HepG2 (cell line): ENCODE data around the gene ABRACL. TPM values are rescaled to one million over a fixed set of nuclear protein-coding genes. Genes with fewer than 3 reads are reported as not detected.

Experiments used
- ATAC-seq: fragments of 200-7000 bp; cut with Tn5 transposase; 3 replicates; pipeline ENCODE4 v1.9.1; 2020; ENCODE audit warnings: mild to moderate bottlenecking, moderate library complexity
- BruUV-seq: library from RNA; stranded (reverse); fragments of 400-500 nt; replicated peaks from 2 replicates; lab custom pipeline; 2021; lab: Mats Ljungman, UMichigan
- CTCF ChIA-PET: fragments of 300-600 bp; formaldehyde crosslinking; extraction: SDS; loops from one replicate; lab custom pipeline; 2021; ENCODE audit warnings: low total read pairs, inconsistent platforms, low intra/inter-chr PET ratio; lab: Yijun Ruan, JAX
- POLR2A ChIA-PET: fragments of 350-600 bp; sonication (Branson Sonifier 250); formaldehyde crosslinking; loops from one replicate; lab custom pipeline; 2020; ENCODE audit warnings: antibody characterized with exemption, inconsistent platforms; lab: Yijun Ruan, JAX
- DNase-seq: peaks from one replicate; pipeline ENCODE4 v3.0.0-alpha.2; 2015; ENCODE audit warnings: low spot score
- FAIRE-seq: peaks from 3 replicates; lab custom pipeline; 2011; peaks lifted over from hg19 to GRCh38; lab: Jason Lieb, UNC
- H2AFZ ChIP-seq: one replicate; pipeline ENCODE4 v1.6.1; 2011; ENCODE audit warnings: low read length, inconsistent platforms
- H3K27ac ChIP-seq: fragments of 300-600 bp; 3 replicates; pipeline ENCODE4 v1.8.0; 2011; ENCODE audit warnings: mixed run types, mild to moderate bottlenecking, mixed read lengths, low read length, inconsistent platforms; ENCODE audit not compliant: insufficient read depth; ENCODE audit errors: extremely low read length
- H3K27me3 ChIP-seq, 2 experiments: fragments of 200-600 bp in 1 of 2; 2 replicates in 1 of 2; 3 replicates in 1 of 2; pipeline versions ENCODE4 v1.6.0 to v1.8.0; 2011; ENCODE audit warnings: low read length in 2 of 2, mild to moderate bottlenecking in 2 of 2, moderate library complexity in 2 of 2, inconsistent platforms in 1 of 2; ENCODE audit not compliant: insufficient read depth in 2 of 2, control insufficient read depth in 1 of 2
- H3K36me3 ChIP-seq, 2 experiments: fragments of 200-600 bp in 1 of 2; replicated peaks in 1 of 2; 2 replicates in 1 of 2; 3 replicates in 1 of 2; pipeline versions ENCODE4 v1.5.1 to v1.8.0; 2011; ENCODE audit warnings: low read length in 2 of 2, inconsistent platforms in 1 of 2; ENCODE audit not compliant: insufficient read depth in 2 of 2, control insufficient read depth in 1 of 2
- H3K4me1 ChIP-seq: 2 replicates; pipeline ENCODE4 v1.5.1; 2012; ENCODE audit warnings: low read length, inconsistent platforms; ENCODE audit not compliant: insufficient read depth
- H3K4me2 ChIP-seq: 2 replicates; pipeline ENCODE4 v1.6.0; 2011; ENCODE audit warnings: low read depth, low read length, inconsistent platforms
- H3K4me3 ChIP-seq, 3 experiments: fragments of 200-600 bp in 1 of 3; sonication (generic), shearing (Covaris generic) in 1 of 3; replicated peaks in 1 of 3; 2 replicates each; pipeline ENCODE4 v1.5.1; 2011 to 2016; ENCODE audit warnings: low read length in 3 of 3, inconsistent platforms in 2 of 3, low read depth in 2 of 3, mild to moderate bottlenecking in 2 of 3, control low read depth in 1 of 3, mixed read lengths in 1 of 3; ENCODE audit not compliant: insufficient read depth in 1 of 3
- H3K79me2 ChIP-seq: one replicate; pipeline ENCODE4 v1.6.1; 2011; ENCODE audit warnings: low read length, inconsistent platforms; ENCODE audit not compliant: insufficient read depth
- H3K9ac ChIP-seq: 2 replicates; pipeline ENCODE4 v1.6.0; 2011; ENCODE audit warnings: mild to moderate bottlenecking, low read depth, low read length, inconsistent platforms; ENCODE audit not compliant: insufficient read depth
- H3K9me3 ChIP-seq: 2 replicates; pipeline ENCODE4 v1.5.1; 2012; ENCODE audit warnings: mild to moderate bottlenecking, low read length
- H4K20me1 ChIP-seq: 2 replicates; pipeline ENCODE4 v1.6.0; 2011; ENCODE audit warnings: inconsistent platforms, mild to moderate bottlenecking, low read length, moderate library complexity; ENCODE audit not compliant: insufficient read depth
- ATM ChIP-seq: fragments of 450-650 bp; IDR thresholded peaks from 2 replicates; pipeline ENCODE4 v1.7.1; 2017; ENCODE audit warnings: mild to moderate bottlenecking, borderline replicate concordance
- BORCS8-MEF2B ChIP-seq: sonication (generic); formaldehyde crosslinking; IDR thresholded peaks from 2 replicates; pipeline ENCODE4 v1.8.0; 2022; ENCODE audit warnings: mild to moderate bottlenecking, missing genetic modification reagents
- FOXA3 ChIP-seq: IDR thresholded peaks from 2 replicates; pipeline ENCODE4 v1.6.1; 2016; ENCODE audit warnings: missing genetic modification reagents, missing compliant biosample characterization
- JUN ChIP-seq: sonication (generic); formaldehyde crosslinking; IDR thresholded peaks from 2 replicates; pipeline ENCODE4 v1.4.0; 2020; ENCODE audit warnings: mild to moderate bottlenecking, missing genetic modification reagents
- JUNB ChIP-seq: sonication (generic); formaldehyde crosslinking; IDR thresholded peaks from 2 replicates; pipeline ENCODE4 v1.8.0; 2022; ENCODE audit warnings: missing genetic modification reagents, mild to moderate bottlenecking, borderline replicate concordance
- KDM3A ChIP-seq: IDR thresholded peaks from 2 replicates; pipeline ENCODE4 v1.6.1; 2018; ENCODE audit warnings: low read depth, missing compliant biosample characterization
- KDM4B ChIP-seq: sonication (generic); formaldehyde crosslinking; IDR thresholded peaks from 2 replicates; pipeline ENCODE4 v1.4.0; 2020; ENCODE audit warnings: missing genetic modification reagents
- KDM6A ChIP-seq: IDR thresholded peaks from 2 replicates; pipeline ENCODE4 v1.6.1; 2016; ENCODE audit warnings: low read depth
- MLLT10 ChIP-seq: sonication (generic); formaldehyde crosslinking; IDR thresholded peaks from 2 replicates; pipeline ENCODE4 v1.4.0; 2020; ENCODE audit warnings: missing genetic modification reagents
- MTA1 ChIP-seq: sonication (generic); formaldehyde crosslinking; IDR thresholded peaks from 2 replicates; pipeline ENCODE4 v1.4.0; 2020; ENCODE audit warnings: missing genetic modification reagents, mild to moderate bottlenecking, borderline replicate concordance
- PTBP1 ChIP-seq: fragments of 200-400 bp; formaldehyde crosslinking; IDR thresholded peaks from 2 replicates; pipeline ENCODE4 v1.6.1; 2018; ENCODE audit warnings: low read length, low read depth; ENCODE audit not compliant: poor library complexity, severe bottlenecking
- SIX4 ChIP-seq: sonication (generic); formaldehyde crosslinking; IDR thresholded peaks from 2 replicates; pipeline ENCODE4 v1.4.0; 2020; ENCODE audit warnings: missing genetic modification reagents
- SSRP1 ChIP-seq: IDR thresholded peaks from 2 replicates; pipeline ENCODE4 v1.6.1; 2016; ENCODE audit warnings: control low read depth
- ZNF496 ChIP-seq: sonication (generic); formaldehyde crosslinking; IDR thresholded peaks from 2 replicates; pipeline ENCODE4 v1.8.1; 2023; ENCODE audit warnings: mild to moderate bottlenecking, moderate library complexity, missing genetic modification reagents; ENCODE audit not compliant: insufficient replicate concordance
- ZNF563 ChIP-seq: sonication (generic); formaldehyde crosslinking; IDR thresholded peaks from 2 replicates; pipeline ENCODE4 v1.8.0; 2022; ENCODE audit warnings: mild to moderate bottlenecking, moderate library complexity, missing genetic modification reagents
- ZNF780A ChIP-seq: sonication (generic); formaldehyde crosslinking; IDR thresholded peaks from 2 replicates; pipeline ENCODE4 v1.8.0; 2022; ENCODE audit warnings: mild to moderate bottlenecking, missing genetic modification reagents, moderate library complexity
- ZNF816 ChIP-seq: sonication (generic); formaldehyde crosslinking; IDR thresholded peaks from 2 replicates; pipeline ENCODE4 v1.8.0; 2022; ENCODE audit warnings: missing genetic modification reagents, mild to moderate bottlenecking, borderline replicate concordance
- ZNF83 ChIP-seq: sonication (generic); formaldehyde crosslinking; IDR thresholded peaks from 2 replicates; pipeline ENCODE4 v1.4.0; 2020; ENCODE audit warnings: missing genetic modification reagents, mild to moderate bottlenecking, borderline replicate concordance
- ZSCAN29 ChIP-seq: sonication (generic); formaldehyde crosslinking; conservative IDR thresholded peaks from 2 replicates; pipeline ENCODE4 v1.4.0; 2020; ENCODE audit warnings: mild to moderate bottlenecking, missing genetic modification reagents
- WGBS: methylation state at CpG from one replicate; pipeline ENCODE4 v1.1.6; 2017; ENCODE audit warnings: low lambda C conversion rate; 5-methylcytosine and 5-hydroxymethylcytosine counted together
- in situ Hi-C: cut with HindIII; loops from 2 replicates; pipeline ENCODE4 v1.10.0; 2017; ENCODE audit warnings: low pct_unique_long_range_greater_than_20kb; ENCODE audit not compliant: extremely low pct_ligation_motif_present
- intact Hi-C: fragments of 100-400 bp; cut with micrococcal nuclease; formaldehyde crosslinking; loops from one replicate; pipeline ENCODE4 v1.10.0; 2022; ENCODE audit not compliant: unreplicated experiment
- polyA plus RNA-seq, 8 experiments: library from polyadenylated mRNA; depleted of rRNA in 3 of 8; stranded (reverse) in 7 of 8; unstranded in 1 of 8; fragments of >200 nt; fragmentation: Illumina TruSeq in 4 of 8; extraction: Trizol in 4 of 8; gene quantifications; 2 replicates each; pipeline versions ENCODE4 v1.2.1 to v1.2.3, GENCODE V29; 2011 to 2016; ENCODE audit warnings: low read depth in 4 of 8, missing spikeins in 1 of 8, mixed read lengths in 1 of 8; ENCODE audit not compliant: insufficient read depth in 1 of 8
- total RNA-seq, 5 experiments: library from RNA; depleted of rRNA; stranded (reverse); fragments of >200 nt; fragmentation: Illumina TruSeq; extraction: Trizol; gene quantifications; 2 replicates each; pipeline ENCODE4 v1.2.3, GENCODE V29; 2016; ENCODE audit warnings: low read depth in 1 of 5
- TF ChIP-seq, protein P1 (sequence below): sonication (generic); formaldehyde crosslinking; IDR thresholded peaks from 2 replicates; pipeline ENCODE4 v1.8.0; 2022; ENCODE audit warnings: missing genetic modification reagents, mild to moderate bottlenecking, moderate library complexity, borderline replicate concordance
- TF ChIP-seq, protein P2 (sequence below): sonication (generic); formaldehyde crosslinking; conservative IDR thresholded peaks from 2 replicates; pipeline ENCODE4 v1.4.0; 2020; ENCODE audit warnings: missing genetic modification reagents

ABRACL gene
- total and polyA plus RNA-seq, 2 of the 13 experiments (the other 11 are each of a cell fraction or from before 2014, with no cell fraction given) = 1.4 to 5.4 TPM

DNA sequence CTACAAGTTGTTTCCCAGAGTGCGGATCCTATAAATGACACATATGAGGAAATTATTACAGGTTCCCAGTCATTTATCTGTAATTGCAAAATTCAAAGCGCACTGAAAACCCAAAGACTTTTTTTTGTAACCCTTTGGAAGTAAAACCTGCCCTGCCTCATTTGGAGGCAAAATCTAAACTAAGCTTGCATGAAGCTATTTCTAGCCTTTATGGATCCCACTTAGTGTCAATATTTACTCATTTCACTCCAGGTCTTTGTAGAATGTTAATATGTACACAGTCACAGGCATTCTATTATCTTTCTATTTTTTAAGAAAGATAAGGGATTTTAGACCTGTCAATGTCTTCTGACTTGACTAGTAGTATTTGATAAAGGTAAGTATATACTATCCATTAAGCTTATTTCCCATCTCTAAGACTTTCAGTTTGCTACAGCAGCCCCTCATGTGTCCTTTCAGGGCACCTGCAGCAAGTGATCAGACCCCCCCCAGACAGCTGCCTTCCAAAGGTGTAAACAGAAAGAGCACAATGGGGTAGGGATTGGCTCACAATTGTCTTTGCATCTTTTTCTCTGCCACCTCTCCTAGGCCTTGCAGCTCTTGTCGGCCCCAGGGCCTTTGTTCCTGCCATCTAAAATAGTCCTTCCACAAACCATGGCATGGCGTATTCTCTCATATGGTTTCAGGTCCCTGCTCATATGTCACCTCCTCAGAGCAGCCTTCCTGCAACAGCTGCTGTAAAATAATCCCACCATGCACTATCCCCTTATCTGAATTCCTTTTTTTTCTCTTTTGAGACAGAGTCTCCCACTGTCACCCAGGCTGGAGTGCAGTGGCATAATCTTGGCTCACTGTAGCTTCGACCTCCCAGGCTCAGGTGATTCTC lies 39.2 kb upstream of the ABRACL start:
- Histone ChIP-seq H3K36me3 (no peaks in the 10 kb centered on the region), H3K4me3 (peak overlapping the region; percentile 78 to 98 (median 94); a peak in 5 of 6 replicates), H3K4me2 (peak overlapping the region; percentile 100), H3K27me3 (peaks cover 0 to 8% of the 10 kb centered on the region in 2 experiments; a peak in 2 of 5 replicates), H3K9me3 (no peaks in the 10 kb centered on the region), H3K27ac (peak overlapping the region; percentile 82), H2AFZ (no peak overlapping the region), H3K9ac (peak overlapping the region; percentile 93), H4K20me1 (peaks cover 9% of the 10 kb centered on the region), H3K4me1 (peaks cover 64% of the 10 kb centered on the region), H3K79me2 (peaks cover 31% of the 10 kb centered on the region)
- intact Hi-C loops (loop anchor here (5.0 kb wide), 2 partner anchors 42 to 118 kb away; no protein-coding TSS in a partner anchor), in situ Hi-C loops (loop anchor here (5.0 kb wide), 1 partner anchor 172 kb away; no protein-coding TSS in a partner anchor)
- DNase-seq (peak; percentile 54), ATAC-seq (peak; percentile 2; the same call in 1 of the 3 replicates), FAIRE-seq (no peak)
- ChIA-PET CTCF (interaction anchor here (2.0 kb wide), 1 partner anchor 173 kb away, joined by 16 read pairs; no protein-coding TSS in a partner anchor), POLR2A (interaction anchor here (0.8 to 2.1 kb wide), 2 partner anchors 175 to 385 kb away, joined by 3 to 11 read pairs; partner anchors contain the start of gene CITED2)
- BruUV-seq = no TSS peak
- 44% methylated on average over 5 of the region's 5 CpGs for WGBS
- TF ChIP-seq KDM4B (no peak), KDM3A (CRISPR knock-in tag) (no peak), ZNF816 (CRISPR knock-in tag) (no peak), ATM (no peak), JUN (no peak), ZNF563 (CRISPR knock-in tag) (no peak), SSRP1 (no peak), KDM6A (no peak), ZNF496 (CRISPR knock-in tag) (no peak), ZNF780A (no peak), ZNF83 (CRISPR knock-in tag) (0 out of 2 replicates have a peak, but pooled peaks have one; percentile 52), SIX4 (CRISPR knock-in tag) (no peak), MTA1 (CRISPR knock-in tag) (no peak), MLLT10 (CRISPR knock-in tag) (no peak), PTBP1 (no peak), ZSCAN29 (CRISPR knock-in tag) (no peak), BORCS8-MEF2B (CRISPR knock-in tag) (no peak), JUNB (CRISPR knock-in tag) (no peak), FOXA3 (CRISPR knock-in tag) (peak; percentile 98)
- TF ChIP-seq, protein P1, sequence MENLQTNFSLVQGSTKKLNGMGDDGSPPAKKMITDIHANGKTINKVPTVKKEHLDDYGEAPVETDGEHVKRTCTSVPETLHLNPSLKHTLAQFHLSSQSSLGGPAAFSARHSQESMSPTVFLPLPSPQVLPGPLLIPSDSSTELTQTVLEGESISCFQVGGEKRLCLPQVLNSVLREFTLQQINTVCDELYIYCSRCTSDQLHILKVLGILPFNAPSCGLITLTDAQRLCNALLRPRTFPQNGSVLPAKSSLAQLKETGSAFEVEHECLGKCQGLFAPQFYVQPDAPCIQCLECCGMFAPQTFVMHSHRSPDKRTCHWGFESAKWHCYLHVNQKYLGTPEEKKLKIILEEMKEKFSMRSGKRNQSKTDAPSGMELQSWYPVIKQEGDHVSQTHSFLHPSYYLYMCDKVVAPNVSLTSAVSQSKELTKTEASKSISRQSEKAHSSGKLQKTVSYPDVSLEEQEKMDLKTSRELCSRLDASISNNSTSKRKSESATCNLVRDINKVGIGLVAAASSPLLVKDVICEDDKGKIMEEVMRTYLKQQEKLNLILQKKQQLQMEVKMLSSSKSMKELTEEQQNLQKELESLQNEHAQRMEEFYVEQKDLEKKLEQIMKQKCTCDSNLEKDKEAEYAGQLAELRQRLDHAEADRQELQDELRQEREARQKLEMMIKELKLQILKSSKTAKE (CRISPR knock-in tag) = no peak
- TF ChIP-seq, protein P2, sequence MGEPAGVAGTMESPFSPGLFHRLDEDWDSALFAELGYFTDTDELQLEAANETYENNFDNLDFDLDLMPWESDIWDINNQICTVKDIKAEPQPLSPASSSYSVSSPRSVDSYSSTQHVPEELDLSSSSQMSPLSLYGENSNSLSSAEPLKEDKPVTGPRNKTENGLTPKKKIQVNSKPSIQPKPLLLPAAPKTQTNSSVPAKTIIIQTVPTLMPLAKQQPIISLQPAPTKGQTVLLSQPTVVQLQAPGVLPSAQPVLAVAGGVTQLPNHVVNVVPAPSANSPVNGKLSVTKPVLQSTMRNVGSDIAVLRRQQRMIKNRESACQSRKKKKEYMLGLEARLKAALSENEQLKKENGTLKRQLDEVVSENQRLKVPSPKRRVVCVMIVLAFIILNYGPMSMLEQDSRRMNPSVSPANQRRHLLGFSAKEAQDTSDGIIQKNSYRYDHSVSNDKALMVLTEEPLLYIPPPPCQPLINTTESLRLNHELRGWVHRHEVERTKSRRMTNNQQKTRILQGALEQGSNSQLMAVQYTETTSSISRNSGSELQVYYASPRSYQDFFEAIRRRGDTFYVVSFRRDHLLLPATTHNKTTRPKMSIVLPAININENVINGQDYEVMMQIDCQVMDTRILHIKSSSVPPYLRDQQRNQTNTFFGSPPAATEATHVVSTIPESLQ (CRISPR knock-in tag) = no peak
